HG03025 (cell line): ENCODE data around the gene ZNF608.

ENCODE experiments used
- ATAC-seq: cut with Tn5 transposase; IDR thresholded peaks from one replicate; pipeline ENCODE4 v1.9.1; 2021; ENCODE audit warnings: mild to moderate bottlenecking, moderate library complexity; ENCODE audit not compliant: unreplicated experiment, low FRiP score

Gene ZNF608

DNA sequence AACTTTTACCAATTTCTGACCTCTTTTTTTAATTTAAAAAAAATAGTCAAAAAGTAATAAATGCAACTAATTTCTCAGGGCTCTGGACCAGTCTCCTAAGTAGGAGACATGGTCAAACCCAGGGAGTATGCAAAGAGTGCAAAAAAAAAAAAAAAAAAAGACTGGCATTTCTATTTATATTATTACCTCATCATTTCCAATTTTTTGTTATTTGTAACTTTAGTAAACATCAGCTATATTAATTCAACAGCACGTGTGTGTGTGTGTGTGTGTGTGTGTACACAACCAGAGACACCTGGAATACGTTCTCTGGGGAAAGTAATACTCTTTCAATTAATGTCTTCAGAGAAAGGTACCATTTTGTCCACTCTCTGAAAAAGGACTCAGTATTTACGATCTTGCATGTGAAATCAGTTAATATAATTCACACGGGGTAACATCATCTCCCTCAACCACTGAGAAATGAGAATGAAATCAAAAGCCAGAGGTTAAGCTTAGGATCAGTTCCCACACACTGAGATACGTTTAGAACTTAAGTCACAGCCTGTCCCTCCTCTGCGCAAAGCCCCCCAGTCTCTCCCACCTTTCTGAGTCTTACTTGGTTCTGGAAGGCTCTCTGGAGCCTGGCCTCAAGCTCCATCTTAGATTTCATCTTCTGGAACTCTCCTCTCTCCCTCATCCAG is 21.9 kb downstream of the ZNF608 start:
- no peak for ATAC-seq

DNA sequence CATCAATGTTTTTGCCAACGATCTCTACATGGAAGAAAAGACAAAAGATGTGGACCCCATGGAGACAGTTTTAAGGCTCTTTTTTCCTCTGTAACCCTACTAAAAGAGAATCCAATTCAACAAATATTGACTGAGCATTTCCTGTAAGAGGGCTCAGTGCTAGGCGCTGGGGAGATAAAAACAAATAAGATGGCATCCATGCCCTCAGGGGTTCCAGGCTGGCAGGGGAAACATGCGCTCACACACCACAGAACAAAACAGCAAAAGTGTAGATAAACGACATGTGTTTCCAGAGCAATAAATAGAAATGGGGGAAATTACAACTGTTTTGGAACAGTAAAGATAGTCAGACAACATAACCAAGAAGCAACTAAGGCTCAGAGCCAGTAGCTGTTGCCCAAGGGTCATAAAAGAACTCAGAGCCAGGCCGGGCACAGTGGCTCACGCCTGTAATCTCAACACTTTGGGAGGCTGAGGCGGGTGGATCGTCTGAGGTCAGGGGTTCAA is 25.2 kb downstream of the ZNF608 start:
- no peak for ATAC-seq

DNA sequence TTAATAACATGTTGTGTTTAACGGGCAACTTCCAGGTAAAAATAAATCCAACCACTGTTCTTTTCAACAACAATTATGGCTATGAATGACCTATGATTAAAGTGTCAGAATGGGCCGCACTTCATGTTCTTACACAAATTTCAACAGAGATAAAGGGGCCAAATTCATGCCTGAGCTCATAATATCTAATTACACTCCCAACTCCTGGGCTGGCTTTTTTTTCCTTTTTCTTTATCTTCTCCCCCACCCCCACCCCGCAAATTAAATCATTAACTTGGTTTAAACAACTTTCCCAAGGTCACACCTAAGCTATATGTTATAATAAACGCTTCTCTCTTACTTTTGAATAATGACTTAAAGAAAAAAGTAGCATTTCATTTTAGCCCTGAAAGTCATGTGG is 25.8 kb downstream of the ZNF608 start:
- ATAC-seq = no peak

DNA sequence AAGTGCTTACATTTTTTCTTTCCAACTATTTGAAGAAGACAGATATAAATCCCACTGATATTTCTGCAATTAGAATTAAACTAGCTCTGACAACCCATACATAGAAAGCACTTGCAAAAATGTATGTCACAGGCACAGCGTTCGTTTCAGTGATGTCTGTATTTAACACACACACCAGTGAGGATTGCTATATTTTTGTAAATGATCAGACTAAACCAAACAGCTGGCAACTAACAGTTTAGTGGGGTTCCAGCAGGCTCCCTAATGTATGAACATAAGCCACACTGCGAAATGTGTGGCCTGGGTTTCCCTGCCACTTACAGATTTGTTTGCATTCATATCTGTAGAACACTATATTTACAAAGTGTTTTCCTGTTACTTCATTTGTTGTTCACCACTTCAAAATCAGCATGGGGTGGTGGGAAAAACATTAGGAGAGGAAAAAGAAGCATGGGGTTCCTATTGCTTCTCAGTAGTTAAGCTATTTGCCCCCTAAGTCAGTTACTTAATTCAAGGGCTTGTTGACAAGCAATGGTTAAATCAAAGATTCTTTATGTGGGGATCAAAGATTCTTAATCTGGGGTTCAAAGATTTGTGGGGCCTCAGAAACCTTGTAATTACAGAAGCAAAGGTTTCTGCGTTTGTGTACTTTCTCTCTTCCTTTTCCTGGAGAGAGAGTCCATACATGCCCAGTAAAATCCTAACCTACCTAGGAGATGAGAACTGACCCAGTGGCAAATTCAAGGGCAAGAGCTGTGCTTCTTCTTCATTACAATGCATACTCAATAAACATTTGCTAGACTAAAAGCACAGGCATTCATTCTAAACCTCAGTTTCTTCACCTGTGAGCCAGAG is 27.1 kb downstream of the ZNF608 start:
- ATAC-seq = no peak

DNA sequence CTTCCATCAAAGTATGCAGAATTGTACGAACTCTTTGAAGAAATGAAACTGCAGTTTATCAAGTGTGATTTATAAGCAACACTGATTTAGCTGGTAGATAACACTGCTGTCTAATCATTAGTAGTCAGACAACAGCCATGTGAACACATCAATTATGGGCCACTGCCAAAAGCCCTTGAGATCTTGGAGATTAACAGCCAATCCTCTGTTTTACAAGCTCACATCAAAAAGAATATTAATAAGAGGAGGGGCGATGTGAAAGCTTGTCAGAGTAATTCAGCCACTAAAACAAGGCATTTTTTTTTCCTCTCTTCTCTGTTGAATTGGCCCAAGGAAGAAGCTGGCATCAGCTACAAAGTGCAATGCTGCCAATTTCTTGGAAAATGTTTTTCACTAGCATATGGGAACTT is 28.1 kb downstream of the ZNF608 start:
- ATAC-seq = no peak

DNA sequence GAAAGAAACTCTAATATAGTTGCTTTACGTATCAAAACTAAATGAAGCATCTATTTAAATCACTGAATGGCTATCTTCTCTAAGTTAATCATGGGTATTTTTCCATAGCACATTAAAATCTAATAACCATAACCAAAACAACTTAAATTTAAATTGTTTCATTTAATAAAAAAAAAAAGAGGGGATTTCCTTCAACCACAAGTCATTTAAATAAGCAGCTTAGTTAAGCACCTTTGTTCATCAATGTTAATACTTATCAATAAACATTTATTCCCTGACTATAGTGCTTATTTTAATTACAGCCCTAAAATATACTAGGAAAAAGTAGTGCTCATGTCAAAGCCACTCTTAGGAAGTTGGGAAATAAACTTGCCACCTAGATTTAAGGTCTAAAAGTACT is 30.3 kb downstream of the ZNF608 start:
- no peak for ATAC-seq

DNA sequence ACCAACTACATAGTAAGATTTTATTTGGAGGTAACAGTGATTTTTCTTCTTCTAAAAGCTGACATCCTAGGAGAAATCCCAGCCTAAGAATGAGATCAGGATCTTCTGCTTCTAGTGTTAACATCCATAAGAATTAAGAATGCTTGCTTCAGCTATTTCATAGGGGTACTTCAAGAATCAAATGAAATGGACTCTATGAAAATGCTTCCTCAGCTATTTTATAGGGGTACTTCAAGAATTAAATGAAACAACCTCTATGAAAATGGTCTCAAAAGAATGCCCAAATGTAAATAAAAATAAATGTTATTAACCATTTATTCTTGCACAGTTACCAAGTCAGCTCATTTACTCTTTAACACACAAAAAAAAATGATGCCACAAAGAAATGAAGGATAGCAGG is 31.5 kb downstream of the ZNF608 start:
- no peak for ATAC-seq

DNA sequence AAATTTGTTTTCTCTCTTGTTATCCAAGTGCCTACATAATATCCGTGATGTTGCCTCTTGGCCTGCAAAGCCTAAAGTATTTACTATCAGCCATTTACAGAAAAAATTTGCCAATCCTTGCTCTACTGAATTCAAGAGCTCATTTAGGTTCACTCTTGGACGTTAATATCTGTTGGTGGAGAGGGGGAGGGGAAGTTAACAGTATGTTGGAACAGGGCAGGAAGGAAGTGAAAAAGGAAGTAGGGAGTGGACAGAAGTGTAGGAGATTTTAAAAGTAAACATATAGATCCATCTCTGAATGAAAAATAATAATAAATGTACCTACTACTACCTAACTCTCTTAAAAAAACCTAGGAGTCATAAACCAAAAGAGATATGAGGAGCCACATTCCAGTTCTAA is 32.8 kb downstream of the ZNF608 start:
- ATAC-seq = no peak

DNA sequence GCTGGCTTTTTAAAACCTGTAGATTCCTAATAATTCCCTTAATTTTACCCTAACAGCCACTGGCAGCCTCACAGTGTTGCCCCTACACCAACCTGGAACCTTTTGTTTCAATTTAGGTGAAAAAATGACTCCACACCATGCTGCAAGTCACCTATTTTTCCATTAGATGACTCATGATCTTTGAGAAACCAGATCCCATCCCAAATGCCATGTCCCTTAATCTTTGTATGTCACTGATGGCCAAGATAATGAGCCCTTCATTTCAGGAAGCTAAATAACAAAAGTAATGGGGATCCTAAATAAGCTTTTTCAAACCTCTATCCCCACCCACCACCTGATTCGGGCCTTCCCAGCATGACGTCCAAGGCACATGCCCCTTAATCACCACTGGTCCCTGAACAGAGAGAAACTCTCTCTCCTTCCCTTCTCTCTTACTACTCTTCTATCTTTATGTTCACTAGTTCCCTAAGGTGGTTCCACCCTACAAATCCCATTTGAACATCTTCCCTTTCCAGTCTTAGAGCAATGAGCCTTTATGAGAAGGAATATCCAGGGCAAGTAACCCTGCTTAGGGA is 33.6 kb downstream of the ZNF608 start:
- ATAC-seq = no peak

DNA sequence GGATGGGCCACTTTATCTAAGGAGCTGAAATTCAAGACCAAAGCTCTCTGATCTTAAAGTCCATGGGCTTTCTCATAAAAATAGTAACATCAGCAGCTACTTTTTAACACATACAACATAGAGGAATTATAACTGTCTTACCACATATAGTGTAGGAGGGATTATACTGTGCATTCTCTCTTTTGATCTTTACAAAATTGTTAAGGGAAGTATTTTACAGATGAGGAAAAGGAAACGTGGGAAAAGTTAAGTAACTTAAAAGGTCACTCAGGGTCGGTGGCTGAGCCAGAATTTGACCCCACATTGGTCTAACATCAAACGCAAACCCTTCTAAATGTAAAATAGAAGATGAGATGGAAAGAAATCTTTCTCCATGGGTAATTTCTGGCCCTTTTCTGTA is 38.4 kb downstream of the ZNF608 start:
- no peak for ATAC-seq

DNA sequence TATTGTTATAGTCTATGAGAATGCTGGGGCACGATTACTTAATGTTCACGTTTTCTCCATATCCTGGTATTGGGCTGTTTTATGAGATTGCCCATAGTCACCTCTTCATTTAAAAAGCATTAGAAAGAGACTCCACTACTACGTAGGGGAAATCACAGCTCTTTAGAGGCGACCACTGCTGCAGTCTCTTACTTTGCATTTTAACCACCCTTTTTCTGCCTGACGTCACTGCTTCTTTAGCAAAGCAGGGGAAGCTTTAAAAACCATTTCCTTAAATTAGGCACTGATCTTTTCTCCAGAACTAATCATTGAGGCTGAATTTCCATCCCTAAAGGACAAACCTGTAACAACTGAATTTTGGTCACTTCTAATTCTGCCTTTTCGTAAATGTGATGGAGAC is 38.9 kb downstream of the ZNF608 start:
- no peak for ATAC-seq

DNA sequence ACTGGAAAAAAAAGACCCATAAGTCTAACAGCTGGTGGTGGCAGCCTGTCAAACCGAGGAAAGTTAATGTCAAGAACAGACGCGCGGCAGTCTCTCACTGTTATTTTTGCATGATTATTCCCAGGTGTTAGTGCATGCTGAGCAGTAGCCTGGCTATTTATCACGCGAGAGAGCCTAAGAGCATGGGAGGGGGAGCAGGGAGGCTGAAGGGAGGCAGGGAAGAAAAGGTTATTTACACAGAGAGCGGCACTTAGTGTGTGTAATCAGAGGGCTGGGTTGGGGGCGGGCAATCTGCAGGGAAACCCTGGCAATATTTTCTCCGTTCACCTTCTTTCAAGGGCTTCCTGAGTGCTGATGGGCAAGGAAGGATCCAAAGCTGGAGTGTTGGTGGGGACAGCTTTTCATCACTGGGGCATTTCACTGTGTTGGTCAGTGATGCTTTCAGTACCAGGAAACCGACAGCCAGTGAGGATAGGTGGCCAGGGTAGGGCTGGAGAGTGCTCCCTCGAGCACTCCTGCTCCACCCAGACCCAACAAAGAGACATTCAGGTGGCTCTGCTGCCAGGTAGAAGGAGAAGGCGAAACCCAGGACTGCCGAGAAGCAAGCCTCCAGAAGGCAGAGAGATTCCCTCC is 39.6 kb downstream of the ZNF608 start:
- no peak for ATAC-seq

DNA sequence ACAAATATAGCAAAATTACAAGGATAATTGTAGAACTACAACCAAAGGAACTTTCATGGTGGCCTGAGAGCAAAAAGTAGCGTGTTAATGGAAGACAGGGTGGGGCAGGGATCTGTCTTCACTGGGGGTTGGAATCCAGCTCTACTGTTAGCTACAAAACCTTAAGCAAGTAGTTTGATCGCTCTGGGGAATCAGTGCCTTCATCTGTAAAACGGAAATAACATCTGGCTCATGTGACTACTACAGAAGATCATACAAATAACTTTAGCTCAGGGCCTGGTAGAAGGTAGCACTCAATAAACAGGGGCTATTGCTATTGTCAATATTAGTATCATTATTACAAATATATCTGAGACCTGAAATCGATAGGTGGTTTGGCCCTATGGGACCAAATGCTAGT is 40.4 kb downstream of the ZNF608 start:
- ATAC-seq = no peak

DNA sequence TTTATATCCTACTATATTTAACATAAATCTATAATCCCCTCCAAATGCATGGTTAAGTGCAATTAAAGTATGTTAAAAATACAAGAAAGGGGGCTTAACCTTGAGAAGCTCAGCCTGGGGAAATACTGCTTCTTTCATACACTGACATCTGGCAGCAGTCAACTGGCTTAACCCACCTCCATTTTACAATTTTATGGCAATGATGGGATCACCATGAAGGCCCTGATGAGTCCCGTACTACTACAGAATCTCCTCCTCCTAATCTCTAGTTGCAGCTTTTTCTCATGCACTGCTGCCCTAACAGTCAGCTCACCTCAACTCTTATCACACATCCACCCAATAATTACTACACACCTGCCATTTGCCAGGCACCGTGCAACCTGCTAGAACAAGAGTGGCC is 40.9 kb downstream of the ZNF608 start:
- ATAC-seq = no peak

DNA sequence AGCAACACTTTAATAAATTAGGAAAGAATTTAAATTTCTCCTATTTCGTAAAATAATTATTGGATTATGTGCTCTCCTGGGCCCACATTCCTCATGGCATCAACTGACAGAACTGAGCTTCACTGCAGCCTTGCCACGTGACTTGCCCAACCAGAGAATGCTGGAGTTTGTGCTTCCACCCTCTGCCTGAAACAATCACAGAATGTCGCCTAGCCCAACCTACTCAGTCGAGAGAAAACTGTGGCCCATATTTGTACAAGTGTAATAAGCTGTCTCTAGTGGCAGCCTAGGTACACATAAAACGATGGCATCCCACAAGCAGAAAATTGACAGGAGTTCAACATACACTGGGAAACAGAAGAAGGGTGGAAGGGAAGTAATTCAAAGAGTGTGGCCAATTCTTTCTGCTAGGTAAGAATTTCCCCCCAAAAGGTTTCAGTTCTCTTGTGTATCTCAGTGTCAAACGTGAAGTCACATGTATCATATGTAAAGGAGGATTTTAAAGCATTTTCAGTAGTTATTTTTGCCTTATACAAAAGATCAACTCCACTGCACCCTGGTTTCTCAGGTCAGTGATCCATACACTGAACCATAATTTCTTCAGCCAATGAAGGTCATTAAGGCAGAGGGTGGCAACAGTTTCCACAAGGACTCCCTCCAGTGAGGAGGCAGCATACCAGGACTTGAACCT is 41.7 kb downstream of the ZNF608 start:
- ATAC-seq = peak; percentile 63

DNA sequence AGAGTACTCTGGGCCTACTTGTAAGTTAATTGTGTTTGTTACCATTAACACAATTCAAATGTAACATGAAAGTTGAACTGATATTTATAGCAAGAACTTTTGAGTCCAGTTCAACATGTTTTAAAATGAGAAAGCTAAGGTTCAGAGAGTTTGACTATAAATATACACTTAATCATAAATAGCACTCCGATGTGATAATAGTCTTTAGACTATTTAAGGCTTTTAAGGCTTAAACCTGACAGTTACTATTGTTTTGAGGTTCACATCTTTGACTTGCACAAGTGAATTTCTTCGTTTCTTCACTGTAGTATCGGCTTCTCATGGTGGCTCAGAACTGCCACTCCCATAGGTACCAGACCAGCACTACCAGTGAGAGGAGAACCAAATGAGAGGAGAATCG is 42.4 kb downstream of the ZNF608 start:
- no peak for ATAC-seq

DNA sequence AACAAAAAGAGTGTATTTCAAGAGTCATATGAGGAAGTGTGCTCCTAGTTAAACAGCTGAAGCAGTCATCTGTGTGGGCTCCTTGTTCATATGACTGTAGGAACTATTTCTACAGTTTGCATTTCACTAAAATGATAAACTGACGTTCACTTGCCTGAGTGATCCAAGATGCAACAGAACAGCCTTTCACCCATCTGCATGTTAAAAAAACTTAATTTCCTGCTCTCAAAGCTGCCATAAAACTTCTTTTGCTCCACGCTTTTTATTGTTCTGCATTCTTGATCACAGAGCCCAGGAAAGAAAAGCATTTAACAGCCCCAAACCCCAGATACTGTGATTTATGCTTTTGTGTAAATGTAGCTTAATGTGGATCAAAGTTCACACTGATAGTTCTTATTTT is 43.9 kb downstream of the ZNF608 start:
- peak; percentile 40 for ATAC-seq

DNA sequence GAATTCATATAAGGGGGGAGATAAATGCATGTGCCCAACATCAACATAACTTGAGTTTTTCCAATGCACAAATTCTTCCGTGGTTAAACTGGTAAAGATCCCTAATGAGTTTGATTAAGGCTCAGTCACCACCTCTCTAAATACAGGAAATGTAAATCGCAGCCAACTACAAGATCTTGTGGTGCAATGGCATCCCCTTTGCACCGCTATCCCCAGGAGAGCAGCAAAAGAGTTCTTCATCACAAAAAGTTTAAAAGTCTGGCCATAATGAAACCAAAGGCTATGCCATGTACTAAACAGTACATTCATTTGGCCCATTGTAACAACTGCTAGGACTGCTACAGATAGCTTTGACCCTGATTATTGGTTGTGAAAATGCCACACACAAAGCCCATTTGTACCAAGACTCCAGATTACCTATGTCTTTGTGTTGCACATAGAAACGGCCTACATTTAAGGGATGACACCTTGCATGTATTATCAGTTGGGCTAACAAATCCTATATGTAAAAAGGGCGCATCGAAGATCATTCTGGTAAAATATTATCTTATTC is 44.5 kb downstream of the ZNF608 start:
- ATAC-seq = no peak

DNA sequence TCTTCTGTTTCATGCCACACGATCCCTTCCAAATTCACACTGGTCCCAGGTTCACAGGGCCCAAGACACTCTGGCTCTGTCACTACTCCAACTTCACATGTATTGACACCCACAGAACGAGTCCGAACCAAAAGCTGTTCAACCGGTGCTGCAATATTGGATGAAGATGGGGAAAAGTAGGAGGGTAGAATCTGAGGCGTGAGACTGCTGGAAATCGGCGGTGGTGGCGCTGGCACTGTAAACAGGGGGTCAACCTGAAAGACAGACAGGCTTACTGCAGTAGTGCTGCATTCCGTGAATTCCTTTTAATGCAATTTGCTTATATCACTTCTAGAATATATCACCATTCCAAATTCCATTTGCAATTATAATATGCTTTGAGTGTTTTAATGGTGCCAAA is 45.4 kb downstream of the ZNF608 start:
- no peak for ATAC-seq

DNA sequence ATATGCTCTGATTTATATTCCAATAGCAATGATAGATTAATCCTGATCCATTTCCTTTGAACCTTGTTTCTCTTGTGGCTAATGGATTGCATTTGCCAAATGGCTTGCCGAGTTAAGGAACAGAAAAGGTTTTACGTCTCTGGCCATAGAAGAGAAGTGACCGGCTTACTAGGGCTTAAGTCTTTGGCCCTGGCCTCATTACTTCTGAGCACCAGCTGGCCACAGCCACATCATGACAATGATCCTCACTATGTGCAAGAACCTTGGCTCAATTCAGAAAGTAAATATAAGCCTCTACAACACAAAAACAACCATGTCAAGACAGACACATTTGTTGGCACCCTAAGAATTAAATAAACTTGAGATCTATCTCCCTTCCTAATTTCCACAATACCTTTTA is 46.1 kb downstream of the ZNF608 start:
- ATAC-seq = no peak
